Liver (tissue), 9 donors: ENCODE measurements around the gene AP1S3. TPM values are rescaled to one million over a fixed set of nuclear protein-coding genes. Genes with fewer than 3 reads are reported as not detected.

Experiments
- DNase-seq: peaks from one replicate; pipeline ENCODE4 v3.0.0-alpha.2; 2017; ENCODE audit warnings: low spot score
- H3K27ac ChIP-seq, 2 donors: one replicate each; pipeline ENCODE4 v1.7.0; 2013; ENCODE audit warnings: inconsistent platforms in 2 of 2, low read length in 2 of 2, control low read depth in 1 of 2, low read depth in 1 of 2, mild to moderate bottlenecking in 1 of 2
- H3K27me3 ChIP-seq, 4 donors: one replicate each; pipeline versions ENCODE4 v1.6.1 to v1.7.0; 2013; ENCODE audit warnings: low read length in 3 of 4, inconsistent platforms in 1 of 4, mild to moderate bottlenecking in 1 of 4, moderate library complexity in 1 of 4; ENCODE audit not compliant: control insufficient read depth in 4 of 4, insufficient read depth in 4 of 4
- H3K36me3 ChIP-seq, 4 donors: one replicate each; pipeline versions ENCODE4 v1.6.1 to v1.7.0; 2013; ENCODE audit warnings: low read length in 3 of 4, mild to moderate bottlenecking in 3 of 4, low read depth in 1 of 4, moderate library complexity in 1 of 4; ENCODE audit not compliant: control insufficient read depth in 4 of 4, insufficient read depth in 3 of 4
- H3K4me1 ChIP-seq, 4 donors: one replicate each; pipeline versions ENCODE4 v1.6.1 to v1.7.0; 2013; ENCODE audit warnings: low read length in 3 of 4, mild to moderate bottlenecking in 3 of 4, moderate library complexity in 1 of 4; ENCODE audit not compliant: control insufficient read depth in 4 of 4, insufficient read depth in 4 of 4
- H3K4me3 ChIP-seq, 3 donors: one replicate each; pipeline versions ENCODE4 v1.6.1 to v1.7.0; 2013; ENCODE audit warnings: low read length in 3 of 3, control low read depth in 1 of 3, low read depth in 1 of 3, mild to moderate bottlenecking in 1 of 3
- H3K9ac ChIP-seq, 2 donors: one replicate each; pipeline ENCODE4 v1.7.0; 2013; ENCODE audit warnings: low read length in 2 of 2, mild to moderate bottlenecking in 2 of 2, moderate library complexity in 2 of 2, control low read depth in 1 of 2, low read depth in 1 of 2
- H3K9me3 ChIP-seq, 4 donors: one replicate each; pipeline versions ENCODE4 v1.6.1 to v1.7.0; 2013; ENCODE audit warnings: low read length in 3 of 4; ENCODE audit not compliant: control insufficient read depth in 4 of 4
- ATF3 ChIP-seq: IDR thresholded peaks from 2 replicates; pipeline ENCODE4 v1.6.1; 2016; ENCODE audit warnings: antibody characterized with exemption
- CTCF ChIP-seq: fragments of 150-350 bp; IDR thresholded peaks from 2 replicates; pipeline ENCODE4 v1.5.1; 2017; ENCODE audit warnings: improper control_type of control experiment, low read depth, low read length; ENCODE audit not compliant: missing input control
- EGR1 ChIP-seq, 2 donors: IDR thresholded peaks; 2 replicates each; pipeline ENCODE4 v1.6.1; 2016 to 2018; ENCODE audit warnings: antibody characterized with exemption in 2 of 2, low read depth in 2 of 2
- FOXA1 ChIP-seq: IDR thresholded peaks from 2 replicates; pipeline ENCODE4 v1.6.1; 2016; ENCODE audit warnings: antibody characterized with exemption
- FOXA2 ChIP-seq: IDR thresholded peaks from 2 replicates; pipeline ENCODE4 v1.6.1; 2016; ENCODE audit warnings: antibody characterized with exemption
- GABPA ChIP-seq, 2 donors: IDR thresholded peaks in 1 of 2; conservative IDR thresholded peaks in 1 of 2; 2 replicates each; pipeline ENCODE4 v1.6.1; 2016; ENCODE audit warnings: antibody characterized with exemption in 2 of 2, mild to moderate bottlenecking in 1 of 2, moderate library complexity in 1 of 2
- HNF4A ChIP-seq, 2 donors: conservative IDR thresholded peaks; 2 replicates each; pipeline ENCODE4 v1.6.1; 2016; ENCODE audit warnings: antibody characterized with exemption in 2 of 2, mild to moderate bottlenecking in 2 of 2
- HNF4G ChIP-seq: IDR thresholded peaks from 2 replicates; pipeline ENCODE4 v1.6.1; 2016; ENCODE audit warnings: antibody characterized with exemption
- JUND ChIP-seq, 2 donors: IDR thresholded peaks; 2 replicates each; pipeline ENCODE4 v1.6.1; 2016; ENCODE audit warnings: antibody characterized with exemption in 2 of 2
- MAX ChIP-seq: IDR thresholded peaks from 2 replicates; pipeline ENCODE4 v1.6.1; 2016; ENCODE audit warnings: antibody characterized with exemption
- NR2F2 ChIP-seq: IDR thresholded peaks from 2 replicates; pipeline ENCODE4 v1.6.1; 2016; ENCODE audit warnings: antibody characterized with exemption
- RAD21 ChIP-seq, 2 donors: IDR thresholded peaks; 2 replicates each; pipeline ENCODE4 v1.6.1; 2016; ENCODE audit warnings: antibody characterized with exemption in 2 of 2, mild to moderate bottlenecking in 2 of 2
- REST ChIP-seq: IDR thresholded peaks from 2 replicates; pipeline ENCODE4 v1.6.1; 2016; ENCODE audit warnings: antibody characterized with exemption, mild to moderate bottlenecking
- RXRA ChIP-seq, 2 donors: IDR thresholded peaks; 2 replicates each; pipeline ENCODE4 v1.6.1; 2017 to 2018; ENCODE audit warnings: antibody characterized with exemption in 2 of 2, mild to moderate bottlenecking in 1 of 2
- SP1 ChIP-seq: IDR thresholded peaks from 2 replicates; pipeline ENCODE4 v1.6.1; 2018; ENCODE audit warnings: antibody characterized with exemption, mild to moderate bottlenecking
- TAF1 ChIP-seq: conservative IDR thresholded peaks from 2 replicates; pipeline ENCODE4 v1.6.1; 2016; ENCODE audit warnings: antibody characterized with exemption, mild to moderate bottlenecking
- YY1 ChIP-seq: IDR thresholded peaks from 2 replicates; pipeline ENCODE4 v1.6.1; 2016; ENCODE audit warnings: antibody characterized with exemption, mild to moderate bottlenecking
- ZBTB33 ChIP-seq: IDR thresholded peaks from 2 replicates; pipeline ENCODE4 v1.6.1; 2016; ENCODE audit warnings: antibody characterized with exemption
- WGBS: extraction: QIAGEN DNeasy Blood & Tissue Kit; methylation state at CpG from one replicate; pipeline ENCODE4 v1.1.7; 2013; 5-methylcytosine and 5-hydroxymethylcytosine counted together
- polyA plus RNA-seq, 2 donors: library from polyadenylated mRNA; stranded (reverse) in 1 of 2; unstranded in 1 of 2; fragments of 200-250 nt in 1 of 2; fragments of >200 nt in 1 of 2; fragmentation: Nextera tagmentation in 1 of 2; extraction: Ambion mirVana in 1 of 2; gene quantifications; one replicate each; pipeline versions ENCODE4 v1.2.1 to v1.2.3, GENCODE V29; 2013 to 2015
- total RNA-seq, 2 donors: library from RNA; depleted of rRNA; stranded (reverse); fragments of >200 nt; gene quantifications; one replicate each; pipeline ENCODE4 v1.2.3, GENCODE V29; 2014
- donor health status: healthy.
- donor health status: healthy.
- donor health status: healthy.
- donor health status: healthy.
- donor health status: healthy.

Gene AP1S3
- total and polyA plus RNA-seq, 4 donors = 1.1 to 3.8 (median 2.4) TPM

GRCh38 chr2:223744580-223744979, 92.8 kb downstream of the AP1S3 start:
- DNase-seq = no peak
- Histone ChIP-seq H3K36me3 (no peaks in the 10 kb centered on the region), H3K9me3 (no peaks in the 10 kb centered on the region), H3K4me1 (no peaks in the 10 kb centered on the region), H3K27ac (no peak overlapping the region), H3K27me3 (no peaks in the 10 kb centered on the region), H3K4me3 (no peak overlapping the region), H3K9ac (no peak overlapping the region)
- TF ChIP-seq GABPA (IDR thresholded peaks at IDR 0.05 in 1 of 2, conservative IDR thresholded peaks at IDR 0.05 in 1 of 2) = no peak
- TF ChIP-seq HNF4A (conservative IDR thresholded peaks at IDR 0.05) = no peak
- no peak for TF ChIP-seq TAF1
- no peak for TF ChIP-seq CTCF
- WGBS = 68% methylated on average over 3 of the region's 3 CpGs

GRCh38 chr2:223740679-223741078, 96.7 kb downstream of the AP1S3 start:
- Histone ChIP-seq H3K4me1 (no peaks in the 10 kb centered on the region), H3K27ac (no peak overlapping the region), H3K9me3 (no peaks in the 10 kb centered on the region), H3K4me3 (no peak overlapping the region), H3K9ac (no peak overlapping the region), H3K36me3 (no peaks in the 10 kb centered on the region), H3K27me3 (no peaks in the 10 kb centered on the region)
- DNase-seq = no peak
- WGBS = 75% methylated on average over 5 of the region's 5 CpGs
- TF ChIP-seq ZBTB33 = no peak
- TF ChIP-seq RAD21 (IDR thresholded peaks at IDR 0.05) = no peak
- no peak for TF ChIP-seq HNF4A (conservative IDR thresholded peaks at IDR 0.05)
- no peak for TF ChIP-seq REST
- no peak for TF ChIP-seq TAF1
- TF ChIP-seq FOXA2 = no peak
- no peak for TF ChIP-seq ATF3
- TF ChIP-seq NR2F2 = no peak
- no peak for TF ChIP-seq CTCF
- no peak for TF ChIP-seq EGR1 (IDR thresholded peaks at IDR 0.05; ENCODE audit: low read depth in 2 of 2)
- no peak for TF ChIP-seq FOXA1
- TF ChIP-seq HNF4G = no peak
- no peak for TF ChIP-seq MAX
- no peak for TF ChIP-seq SP1
- TF ChIP-seq JUND (IDR thresholded peaks at IDR 0.05) = no peak
- TF ChIP-seq RXRA (IDR thresholded peaks at IDR 0.05) = no peak
- no peak for TF ChIP-seq GABPA (IDR thresholded peaks at IDR 0.05 in 1 of 2, conservative IDR thresholded peaks at IDR 0.05 in 1 of 2)
- TF ChIP-seq YY1 = no peak
